Sigmoid colon (tissue), 7 donors: ENCODE data around the gene TM9SF4. TPM values are rescaled to one million over a fixed set of nuclear protein-coding genes. Genes with fewer than 3 reads are reported as not detected.

Source experiments
- DNase-seq: peaks from one replicate; pipeline ENCODE4 v3.0.0-alpha.2; 2019
- H3K27ac ChIP-seq, 4 donors: fragments of 200-600 bp; sonication (generic); one replicate each; pipeline ENCODE4 v1.5.1; 2016 to 2019; ENCODE audit warnings: mild to moderate bottlenecking in 1 of 4
- H3K27me3 ChIP-seq, 3 donors: fragments of 200-600 bp; sonication (generic); one replicate each; pipeline ENCODE4 v1.5.1; 2019; ENCODE audit warnings: mild to moderate bottlenecking in 1 of 3
- H3K36me3 ChIP-seq, 4 donors: fragments of 200-600 bp; sonication (generic); one replicate each; pipeline ENCODE4 v1.5.1; 2016 to 2019
- H3K4me1 ChIP-seq, 4 donors: fragments of 200-600 bp; sonication (generic); one replicate each; pipeline ENCODE4 v1.5.1; 2017 to 2019
- H3K4me3 ChIP-seq, 4 donors: fragments of 200-600 bp; sonication (generic); one replicate each; pipeline ENCODE4 v1.5.1; 2017 to 2019; ENCODE audit warnings: mild to moderate bottlenecking in 2 of 4, moderate library complexity in 1 of 4
- H3K9me3 ChIP-seq, 4 donors: fragments of 200-600 bp in 3 of 4; sonication (generic) in 3 of 4; one replicate each; pipeline versions ENCODE4 v1.5.1 to v1.6.1; 2013 to 2019
- EP300 ChIP-seq, 4 donors: sonication (generic); formaldehyde crosslinking; IDR thresholded peaks; one replicate each; pipeline ENCODE4 v1.6.1; 2017; ENCODE audit warnings: antibody characterized with exemption in 4 of 4
- POLR2A ChIP-seq, 2 donors: fragments of 450-650 bp; IDR thresholded peaks; one replicate each; pipeline ENCODE4 v1.6.1; 2016; ENCODE audit warnings: antibody characterized with exemption in 2 of 2, mild to moderate bottlenecking in 2 of 2, moderate library complexity in 2 of 2
- POLR2AphosphoS5 ChIP-seq, 4 donors: sonication (generic); formaldehyde crosslinking; IDR thresholded peaks; one replicate each; pipeline ENCODE4 v1.6.1; 2017; ENCODE audit warnings: antibody characterized with exemption in 4 of 4
- WGBS, 2 donors: extraction: QIAGEN DNeasy Blood & Tissue Kit; methylation state at CpG; one replicate each; pipeline ENCODE4 v1.1.7; 2013; 5-methylcytosine and 5-hydroxymethylcytosine counted together
- intact Hi-C: fragments of 100-400 bp; cut with DNase I; formaldehyde crosslinking; loops from one replicate; pipeline ENCODE4 v1.15.1; 2023
- polyA plus RNA-seq, 3 donors: library from polyadenylated mRNA; stranded (reverse); fragments of 200-250 nt; gene quantifications; one replicate each; pipeline ENCODE4 v1.2.3, GENCODE V29; 2013
- total RNA-seq, 4 donors: library from RNA; depleted of rRNA; stranded (reverse); fragments of >200 nt; gene quantifications; one replicate each; pipeline ENCODE4 v1.1.0, GENCODE V29; 2016
- TF ChIP-seq, protein P1 (sequence below), 4 experiments: fragments of 450-650 bp in 3 of 4; fragments of 200-600 bp in 1 of 4; IDR thresholded peaks; one replicate each; pipeline ENCODE4 v1.5.1; 2016 to 2019; ENCODE audit warnings: antibody characterized with exemption in 4 of 4, mild to moderate bottlenecking in 3 of 4, moderate library complexity in 2 of 4
- donor health status: healthy with polysubstance abuse.
- donor health status: Bipolar disorder and iron deficiency.
- donor health status: healthy.

Gene TM9SF4
- total and polyA plus RNA-seq, 7 donors, result 6.6 to 38.3 (median 17.1) TPM

DNA sequence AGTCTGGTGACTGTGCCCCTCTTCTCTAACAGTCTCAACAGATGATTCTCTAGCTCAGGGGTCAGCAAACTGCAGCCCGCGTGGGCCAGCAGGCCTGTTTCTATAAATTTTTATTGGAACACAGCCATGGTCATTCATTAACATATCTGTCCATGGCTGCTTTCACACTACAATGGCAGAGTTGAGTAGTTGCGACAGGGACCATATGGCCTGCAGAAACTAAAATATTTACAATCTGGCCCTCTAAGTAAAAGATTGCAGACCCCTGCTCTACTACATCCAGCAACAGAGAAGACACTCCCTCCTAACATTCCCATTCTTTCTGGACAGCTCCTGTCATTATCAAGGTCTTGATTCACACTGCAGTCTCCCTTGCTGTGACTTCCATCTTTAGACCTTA lies 52.8 kb downstream of the TM9SF4 start:
- no peak for DNase-seq
- H3K36me3 ChIP-seq, result peaks cover 5 to 99% (median 61%) of the 10 kb centered on the region in 4 donors
- H3K27me3 ChIP-seq, result no peaks in the 10 kb centered on the region
- intact Hi-C loops, result no loop called here
- 57 to 74% methylated on average over 3 of the region's 3 CpGs for WGBS, 2 donors
- no peaks in the 10 kb centered on the region for H3K9me3 ChIP-seq
- H3K27ac ChIP-seq, result no peak overlapping the region
- no peak overlapping the region for H3K4me3 ChIP-seq
- TF ChIP-seq, protein P1, sequence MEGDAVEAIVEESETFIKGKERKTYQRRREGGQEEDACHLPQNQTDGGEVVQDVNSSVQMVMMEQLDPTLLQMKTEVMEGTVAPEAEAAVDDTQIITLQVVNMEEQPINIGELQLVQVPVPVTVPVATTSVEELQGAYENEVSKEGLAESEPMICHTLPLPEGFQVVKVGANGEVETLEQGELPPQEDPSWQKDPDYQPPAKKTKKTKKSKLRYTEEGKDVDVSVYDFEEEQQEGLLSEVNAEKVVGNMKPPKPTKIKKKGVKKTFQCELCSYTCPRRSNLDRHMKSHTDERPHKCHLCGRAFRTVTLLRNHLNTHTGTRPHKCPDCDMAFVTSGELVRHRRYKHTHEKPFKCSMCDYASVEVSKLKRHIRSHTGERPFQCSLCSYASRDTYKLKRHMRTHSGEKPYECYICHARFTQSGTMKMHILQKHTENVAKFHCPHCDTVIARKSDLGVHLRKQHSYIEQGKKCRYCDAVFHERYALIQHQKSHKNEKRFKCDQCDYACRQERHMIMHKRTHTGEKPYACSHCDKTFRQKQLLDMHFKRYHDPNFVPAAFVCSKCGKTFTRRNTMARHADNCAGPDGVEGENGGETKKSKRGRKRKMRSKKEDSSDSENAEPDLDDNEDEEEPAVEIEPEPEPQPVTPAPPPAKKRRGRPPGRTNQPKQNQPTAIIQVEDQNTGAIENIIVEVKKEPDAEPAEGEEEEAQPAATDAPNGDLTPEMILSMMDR (IDR thresholded peaks at IDR 0.05), result no peak
- TF ChIP-seq EP300 (IDR thresholded peaks at IDR 0.05), result no peak
- peaks cover 0 to 15% (median 0%) of the 10 kb centered on the region in 4 donors for H3K4me1 ChIP-seq

DNA sequence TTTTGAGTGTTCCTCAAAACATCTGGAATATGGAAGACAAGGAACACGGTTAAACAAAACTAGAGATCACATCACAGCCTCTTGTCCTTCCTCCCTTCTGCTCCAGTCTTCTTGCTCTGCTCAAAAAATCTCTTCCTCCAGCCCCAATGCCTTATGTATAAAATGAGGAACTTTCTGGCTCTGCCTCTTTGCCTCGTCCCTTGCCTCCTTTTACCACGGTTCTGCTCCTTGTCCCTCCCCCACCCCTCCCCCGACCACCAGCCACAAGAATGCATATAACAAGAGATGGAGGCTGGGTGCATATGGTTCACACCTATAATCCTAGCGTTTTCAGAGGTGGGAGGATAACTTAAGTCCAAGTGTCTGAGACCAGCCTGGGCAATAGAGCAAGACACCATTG lies 54.4 kb downstream of the TM9SF4 start:
- intact Hi-C loops, result no loop called here
- Histone ChIP-seq H3K27ac (no peak overlapping the region), H3K9me3 (no peaks in the 10 kb centered on the region), H3K27me3 (no peaks in the 10 kb centered on the region), H3K4me3 (no peak overlapping the region), H3K36me3 (peaks cover 0 to 84% (median 51%) of the 10 kb centered on the region in 4 donors), H3K4me1 (peaks cover 0 to 15% (median 0%) of the 10 kb centered on the region in 4 donors)
- peak; percentile 25 for DNase-seq
- 72 to 80% methylated on average over 5 of the region's 5 CpGs for WGBS, 2 donors
- TF ChIP-seq POLR2A (IDR thresholded peaks at IDR 0.05) (no peak), EP300 (IDR thresholded peaks at IDR 0.05) (no peak), POLR2AphosphoS5 (IDR thresholded peaks at IDR 0.05) (no peak)
- TF ChIP-seq, protein P1 (IDR thresholded peaks at IDR 0.05), result no peak

DNA sequence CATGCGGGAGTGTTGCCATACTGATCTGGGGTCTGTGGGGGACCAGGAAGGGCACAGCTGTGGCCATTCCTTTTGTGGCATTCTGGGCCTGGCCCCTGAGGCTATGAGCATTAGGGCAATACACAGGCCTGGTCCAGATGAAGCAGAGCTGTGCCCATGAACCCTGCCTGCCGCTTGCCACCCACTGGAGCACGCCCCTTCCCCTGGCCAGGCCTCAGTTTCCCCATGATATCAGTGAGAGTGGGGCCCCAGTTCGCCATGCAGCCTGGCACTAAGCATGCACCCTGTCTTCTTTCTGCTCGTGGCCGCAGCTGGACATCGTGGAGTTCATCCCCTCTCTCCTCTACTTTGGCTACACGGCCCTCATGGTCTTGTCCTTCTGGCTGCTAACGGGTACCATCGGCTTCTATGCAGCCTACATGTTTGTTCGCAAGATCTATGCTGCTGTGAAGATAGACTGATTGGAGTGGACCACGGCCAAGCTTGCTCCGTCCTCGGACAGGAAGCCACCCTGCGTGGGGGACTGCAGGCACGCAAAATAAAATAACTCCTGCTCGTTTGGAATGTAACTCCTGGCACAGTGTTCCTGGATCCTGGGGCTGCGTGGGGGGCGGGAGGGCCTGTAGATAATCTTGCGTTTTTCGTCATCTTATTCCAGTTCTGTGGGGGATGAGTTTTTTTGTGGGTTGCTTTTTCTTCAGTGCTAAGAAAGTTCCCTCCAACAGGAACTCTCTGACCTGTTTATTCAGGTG lies 55.6 kb downstream of the TM9SF4 start:
- no peak overlapping the region for H3K4me3 ChIP-seq
- TF ChIP-seq POLR2A (IDR thresholded peaks at IDR 0.05), result no peak
- TF ChIP-seq EP300 (IDR thresholded peaks at IDR 0.05), result no peak
- no peak for TF ChIP-seq POLR2AphosphoS5 (IDR thresholded peaks at IDR 0.05)
- TF ChIP-seq, protein P1 (IDR thresholded peaks at IDR 0.05), result no peak
- 92 to 93% methylated on average over 21 of the region's 21 CpGs for WGBS, 2 donors
- no peaks in the 10 kb centered on the region for H3K27me3 ChIP-seq
- H3K27ac ChIP-seq, result no peak overlapping the region
- H3K4me1 ChIP-seq, result peaks cover 0 to 15% (median 0%) of the 10 kb centered on the region in 4 donors
- peaks cover 0 to 72% (median 41%) of the 10 kb centered on the region in 4 donors for H3K36me3 ChIP-seq
- intact Hi-C loops, result no loop called here
- peak; percentile 54 for DNase-seq
- H3K9me3 ChIP-seq, result no peaks in the 10 kb centered on the region

DNA sequence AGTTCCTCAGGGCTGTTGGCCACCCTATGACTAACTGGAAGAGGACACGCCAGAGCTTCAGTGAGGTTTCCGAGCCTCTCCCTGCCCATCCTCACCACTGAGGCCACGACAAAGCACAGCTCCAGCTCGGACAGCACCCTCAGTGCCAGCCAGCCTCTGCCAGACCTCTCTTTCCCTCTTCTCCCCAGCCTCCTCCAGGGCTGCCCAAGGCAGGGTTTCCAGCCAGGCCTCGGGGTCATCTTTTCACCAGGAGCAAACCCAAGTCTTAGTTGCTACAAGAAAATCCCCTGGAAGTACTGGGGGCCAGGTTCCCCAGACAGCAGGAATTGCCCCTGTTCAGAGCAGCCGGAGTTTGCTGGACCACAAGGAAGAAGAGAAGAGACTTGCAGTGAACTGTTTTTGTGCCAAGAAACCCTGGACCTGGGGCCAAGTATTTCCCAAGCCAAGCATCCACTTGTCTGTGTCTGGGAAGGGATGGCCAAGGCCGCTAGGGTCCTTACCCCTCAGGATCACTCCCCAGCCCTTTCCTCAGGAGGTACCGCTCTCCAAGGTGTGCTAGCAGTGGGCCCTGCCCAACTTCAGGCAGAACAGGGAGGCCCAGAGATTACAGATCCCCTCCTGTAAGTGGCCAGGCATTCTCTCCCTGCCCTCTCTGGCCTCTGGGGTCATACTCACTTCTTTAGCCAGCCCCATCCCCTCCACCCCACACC lies 56.5 kb downstream of the TM9SF4 start:
- Histone ChIP-seq H3K36me3 (peaks cover 0 to 64% (median 38%) of the 10 kb centered on the region in 4 donors), H3K4me3 (no peak overlapping the region), H3K27me3 (no peaks in the 10 kb centered on the region), H3K4me1 (peaks cover 0 to 15% (median 0%) of the 10 kb centered on the region in 4 donors), H3K9me3 (no peaks in the 10 kb centered on the region), H3K27ac (no peak overlapping the region)
- no peak for TF ChIP-seq POLR2AphosphoS5 (IDR thresholded peaks at IDR 0.05)
- TF ChIP-seq, protein P1 (IDR thresholded peaks at IDR 0.05), result no peak
- no peak for TF ChIP-seq POLR2A (IDR thresholded peaks at IDR 0.05)
- TF ChIP-seq EP300 (IDR thresholded peaks at IDR 0.05), result no peak
- 91 to 92% methylated on average over 8 of the region's 8 CpGs for WGBS, 2 donors
- peak; percentile 68 for DNase-seq
- intact Hi-C loops, result no loop called here
